HepG2 (cell line): Measurements from ENCODE around the gene PROX2.

Experiments used
- FOXA1 ChIP-seq, 2 experiments: fragments of 450-650 bp in 1 of 2; sonication (generic) in 1 of 2; formaldehyde crosslinking in 1 of 2; IDR thresholded peaks; 2 replicates each; pipeline versions ENCODE4 v1.4.0 to v1.6.1; 2016 to 2020; ENCODE audit warnings: missing genetic modification reagents in 1 of 2
- HIVEP1 ChIP-seq: sonication (generic); formaldehyde crosslinking; IDR thresholded peaks from 2 replicates; pipeline ENCODE4 v1.4.0; 2020; ENCODE audit warnings: mild to moderate bottlenecking, missing genetic modification reagents
- MYNN ChIP-seq: sonication (generic); formaldehyde crosslinking; IDR thresholded peaks from 2 replicates; pipeline ENCODE4 v1.4.0; 2020; ENCODE audit warnings: mild to moderate bottlenecking, low read depth, missing genetic modification reagents
- THAP8 ChIP-seq: sonication (generic); formaldehyde crosslinking; IDR thresholded peaks from 2 replicates; pipeline ENCODE4 v1.5.1; 2020; ENCODE audit warnings: missing genetic modification reagents, mild to moderate bottlenecking, borderline replicate concordance
- THRA ChIP-seq: sonication (generic); formaldehyde crosslinking; IDR thresholded peaks from 2 replicates; pipeline ENCODE4 v1.4.0; 2020; ENCODE audit warnings: missing genetic modification reagents, borderline replicate concordance
- YY1 ChIP-seq: IDR thresholded peaks from 2 replicates; pipeline ENCODE4 v1.6.1; 2011; ENCODE audit warnings: low read length, low read depth, moderate library complexity, mild to moderate bottlenecking; ENCODE audit not compliant: insufficient read depth, insufficient replicate concordance
- ZZZ3 ChIP-seq: sonication (generic); formaldehyde crosslinking; IDR thresholded peaks from 2 replicates; pipeline ENCODE4 v1.4.0; 2020; ENCODE audit warnings: missing genetic modification reagents, mild to moderate bottlenecking, borderline replicate concordance

DNA sequence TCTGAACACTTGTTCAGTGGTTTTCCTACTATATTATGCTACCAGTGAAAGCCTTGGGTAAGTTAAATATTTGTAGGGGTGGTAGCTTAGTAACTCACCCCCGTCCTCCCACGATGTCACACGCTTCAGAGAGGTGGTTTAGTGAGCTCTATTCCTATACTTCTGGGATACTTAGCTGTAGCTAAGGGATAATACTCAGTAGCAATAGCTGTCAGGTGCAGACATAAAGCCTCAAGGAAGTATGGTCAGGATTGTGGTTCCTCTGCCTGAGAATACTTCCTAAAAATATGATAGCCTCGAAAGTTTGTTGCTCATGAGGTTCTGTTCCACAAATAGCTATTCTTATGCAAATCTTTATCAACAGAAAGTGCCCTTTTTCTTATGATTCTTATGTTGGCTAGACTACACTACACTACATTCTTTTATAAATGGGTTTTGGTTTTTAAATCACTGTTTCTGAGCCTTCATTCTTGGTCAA lies 17.7 kb upstream of the PROX2 start:
- TF ChIP-seq HIVEP1 (CRISPR knock-in tag): no peak
- no peak for TF ChIP-seq FOXA1 (IDR thresholded peaks at IDR 0.05)
- no peak for TF ChIP-seq FOXA1 (CRISPR knock-in tag; IDR thresholded peaks at IDR 0.05)
- TF ChIP-seq ZZZ3: no peak
- TF ChIP-seq THAP8 (CRISPR knock-in tag): no peak
- TF ChIP-seq YY1: no peak
- TF ChIP-seq THRA (CRISPR knock-in tag): no peak
- no peak for TF ChIP-seq MYNN (CRISPR knock-in tag)
